Tibial nerve (tissue), 4 donors: Measurements from ENCODE around the gene KIF1B. TPM values are rescaled to one million over a fixed set of nuclear protein-coding genes. Genes with fewer than 3 reads are reported as not detected.

Experiments used
- DNase-seq, 2 donors: peaks; one replicate each; pipeline ENCODE4 v3.0.0-alpha.2; 2019; ENCODE audit warnings: low spot score in 2 of 2
- H3K27ac ChIP-seq, 4 donors: fragments of 200-600 bp; sonication (generic) in 3 of 4; one replicate each; pipeline ENCODE4 v1.5.1; 2017 to 2019; ENCODE audit warnings: mild to moderate bottlenecking in 1 of 4
- H3K27me3 ChIP-seq, 2 donors: fragments of 200-600 bp; sonication (generic) in 1 of 2; one replicate each; pipeline versions ENCODE4 v1.5.1 to v1.6.0; 2017 to 2019
- H3K36me3 ChIP-seq, 3 donors: fragments of 200-600 bp; sonication (generic); one replicate each; pipeline ENCODE4 v1.5.1; 2018 to 2019
- H3K4me1 ChIP-seq, 4 donors: fragments of 200-600 bp; sonication (generic) in 3 of 4; one replicate each; pipeline ENCODE4 v1.5.1; 2017 to 2019
- H3K4me3 ChIP-seq, 4 donors: fragments of 200-600 bp; sonication (generic) in 3 of 4; one replicate each; pipeline ENCODE4 v1.5.1; 2017 to 2019; ENCODE audit warnings: mild to moderate bottlenecking in 1 of 4, moderate library complexity in 1 of 4
- H3K9me3 ChIP-seq, 4 donors: fragments of 200-600 bp; sonication (generic) in 3 of 4; one replicate each; pipeline ENCODE4 v1.5.1; 2017 to 2019
- EP300 ChIP-seq, 2 donors: sonication (generic); formaldehyde crosslinking; IDR thresholded peaks; one replicate each; pipeline ENCODE4 v1.6.1; 2017; ENCODE audit warnings: antibody characterized with exemption in 2 of 2, mild to moderate bottlenecking in 1 of 2
- POLR2A ChIP-seq, 2 donors: fragments of 450-650 bp; IDR thresholded peaks; one replicate each; pipeline ENCODE4 v1.6.1; 2017; ENCODE audit warnings: antibody characterized with exemption in 2 of 2, mild to moderate bottlenecking in 2 of 2, moderate library complexity in 2 of 2
- WGBS, 2 donors: methylation state at CpG; one replicate each; pipeline ENCODE4 v1.1.5; 2018; 5-methylcytosine and 5-hydroxymethylcytosine counted together
- total RNA-seq, 4 donors: library from RNA; depleted of rRNA; stranded (reverse); fragments of >200 nt; gene quantifications; one replicate each; pipeline ENCODE4 v1.1.0, GENCODE V29; 2016
- TF ChIP-seq, protein P1 (sequence below), 5 experiments: fragments of 200-600 bp in 3 of 5; fragments of 450-650 bp in 2 of 5; sonication (generic) in 3 of 5; IDR thresholded peaks; one replicate each; pipeline ENCODE4 v1.5.1; 2016 to 2019; ENCODE audit warnings: antibody characterized with exemption in 5 of 5, mild to moderate bottlenecking in 3 of 5, moderate library complexity in 2 of 5

The KIF1B gene
- total RNA-seq, 4 donors from 2014 or later, result 50.6 to 76.2 (median 66.0) TPM

DNA sequence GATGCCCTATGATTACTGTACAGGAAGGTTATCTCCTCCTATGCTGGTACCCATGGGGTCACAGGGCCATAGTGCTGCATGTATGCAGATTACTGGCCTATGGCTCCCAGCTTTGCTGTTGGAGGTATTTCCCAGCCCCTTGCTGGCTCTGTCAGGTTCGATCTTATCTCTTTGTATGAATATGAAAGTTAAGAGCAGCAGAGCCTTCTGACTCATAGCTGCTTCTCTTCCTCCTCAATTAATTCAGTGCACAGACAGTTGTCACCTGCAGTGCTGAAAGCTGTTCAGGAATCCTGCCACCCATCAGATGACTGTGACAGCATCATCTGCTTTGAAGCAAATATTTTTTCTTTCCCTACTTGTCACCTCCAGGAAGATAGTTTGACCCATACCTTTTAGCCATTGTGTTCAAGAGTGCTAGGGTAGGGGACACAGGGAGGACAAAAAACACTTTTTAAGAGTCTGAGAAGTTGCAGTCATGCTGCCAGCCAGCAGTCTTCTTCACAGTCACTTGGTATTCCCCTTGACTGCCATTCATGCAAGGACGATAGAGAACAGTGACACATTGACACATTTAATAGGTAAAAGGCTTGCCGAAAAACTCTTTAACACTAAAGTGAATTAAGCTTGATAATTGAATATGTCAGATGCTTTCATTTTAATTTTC is 73.1 kb downstream of the KIF1B start:
- Histone ChIP-seq H3K4me3 (no peak overlapping the region), H3K9me3 (no peaks in the 10 kb centered on the region), H3K36me3 (peaks cover 0 to 84% (median 0%) of the 10 kb centered on the region in 3 donors), H3K27me3 (no peaks in the 10 kb centered on the region), H3K27ac (no peak overlapping the region), H3K4me1 (peaks cover 0 to 3% (median 0%) of the 10 kb centered on the region in 4 donors)
- TF ChIP-seq EP300 (IDR thresholded peaks at IDR 0.05), result no peak
- DNase-seq, result no peak
- 91 to 95% methylated on average over 3 of the region's 3 CpGs for WGBS, 2 donors

DNA sequence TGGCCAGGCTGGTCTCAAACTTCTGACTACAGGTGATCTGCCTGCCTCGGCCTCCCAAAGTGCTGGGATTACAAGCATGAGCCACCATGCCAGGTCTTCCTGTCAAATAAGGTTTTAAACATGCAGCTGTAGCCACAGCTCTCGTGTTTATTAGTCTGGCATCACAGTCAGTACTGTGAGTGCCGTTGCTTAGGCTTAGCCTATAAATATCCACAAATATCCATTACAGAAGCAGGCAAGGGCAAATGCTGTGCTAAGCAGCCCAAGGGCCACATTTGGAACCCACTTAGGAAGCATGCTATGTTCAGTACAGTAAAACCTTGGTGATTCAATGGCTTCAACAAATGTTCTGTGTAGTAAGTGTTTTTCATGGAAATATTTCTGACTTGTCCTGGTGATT is 75.9 kb downstream of the KIF1B start:
- Histone ChIP-seq H3K27ac (no peak overlapping the region), H3K36me3 (peaks cover 0 to 85% (median 0%) of the 10 kb centered on the region in 3 donors), H3K27me3 (no peaks in the 10 kb centered on the region), H3K4me1 (no peaks in the 10 kb centered on the region), H3K4me3 (no peak overlapping the region), H3K9me3 (no peaks in the 10 kb centered on the region)
- TF ChIP-seq, protein P1, sequence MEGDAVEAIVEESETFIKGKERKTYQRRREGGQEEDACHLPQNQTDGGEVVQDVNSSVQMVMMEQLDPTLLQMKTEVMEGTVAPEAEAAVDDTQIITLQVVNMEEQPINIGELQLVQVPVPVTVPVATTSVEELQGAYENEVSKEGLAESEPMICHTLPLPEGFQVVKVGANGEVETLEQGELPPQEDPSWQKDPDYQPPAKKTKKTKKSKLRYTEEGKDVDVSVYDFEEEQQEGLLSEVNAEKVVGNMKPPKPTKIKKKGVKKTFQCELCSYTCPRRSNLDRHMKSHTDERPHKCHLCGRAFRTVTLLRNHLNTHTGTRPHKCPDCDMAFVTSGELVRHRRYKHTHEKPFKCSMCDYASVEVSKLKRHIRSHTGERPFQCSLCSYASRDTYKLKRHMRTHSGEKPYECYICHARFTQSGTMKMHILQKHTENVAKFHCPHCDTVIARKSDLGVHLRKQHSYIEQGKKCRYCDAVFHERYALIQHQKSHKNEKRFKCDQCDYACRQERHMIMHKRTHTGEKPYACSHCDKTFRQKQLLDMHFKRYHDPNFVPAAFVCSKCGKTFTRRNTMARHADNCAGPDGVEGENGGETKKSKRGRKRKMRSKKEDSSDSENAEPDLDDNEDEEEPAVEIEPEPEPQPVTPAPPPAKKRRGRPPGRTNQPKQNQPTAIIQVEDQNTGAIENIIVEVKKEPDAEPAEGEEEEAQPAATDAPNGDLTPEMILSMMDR (IDR thresholded peaks at IDR 0.05), result no peak
- TF ChIP-seq EP300 (IDR thresholded peaks at IDR 0.05), result no peak
- no peak for TF ChIP-seq POLR2A (IDR thresholded peaks at IDR 0.05)
- no peak for DNase-seq
- WGBS, 2 donors, result 56 to 70% methylated on average over 3 of the region's 3 CpGs

DNA sequence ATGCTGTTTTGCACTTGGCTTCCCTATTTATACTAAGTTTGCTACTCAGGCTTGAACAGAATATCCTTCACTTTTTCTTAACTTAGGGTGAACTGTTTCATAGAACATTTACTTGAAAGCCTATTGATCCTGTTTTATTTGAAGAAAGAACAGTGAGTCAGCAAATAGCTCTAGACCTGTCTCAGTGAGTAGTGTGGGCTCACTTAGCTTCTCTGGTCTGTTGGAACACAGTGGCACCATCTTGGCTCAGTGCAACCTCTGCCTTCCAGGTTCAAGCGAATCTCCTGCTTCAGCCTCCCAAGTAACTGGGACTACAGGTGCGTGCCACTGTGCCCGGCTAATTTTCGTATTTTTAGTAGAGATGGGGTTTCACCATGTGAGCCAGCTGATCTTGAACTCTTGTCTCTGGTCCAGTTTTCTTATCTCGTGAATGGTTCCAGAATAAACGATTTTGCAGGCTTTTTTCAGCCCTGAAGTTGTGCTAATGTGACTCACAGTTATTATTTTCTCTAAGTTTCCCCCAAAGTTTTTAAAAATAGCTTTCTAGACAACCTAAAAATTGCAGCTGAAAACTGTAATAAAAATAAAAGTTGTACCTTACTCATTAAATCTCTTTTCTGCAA is 76.8 kb downstream of the KIF1B start:
- Histone ChIP-seq H3K4me3 (no peak overlapping the region), H3K27me3 (no peaks in the 10 kb centered on the region), H3K36me3 (peaks cover 0 to 87% (median 0%) of the 10 kb centered on the region in 3 donors), H3K4me1 (no peaks in the 10 kb centered on the region), H3K27ac (no peak overlapping the region), H3K9me3 (no peaks in the 10 kb centered on the region)
- DNase-seq, result no peak
- WGBS, 2 donors, result 82 to 86% methylated on average over 6 of the region's 6 CpGs
- TF ChIP-seq, protein P1 (IDR thresholded peaks at IDR 0.05), result no peak
- TF ChIP-seq POLR2A (IDR thresholded peaks at IDR 0.05), result no peak
- TF ChIP-seq EP300 (IDR thresholded peaks at IDR 0.05), result no peak

DNA sequence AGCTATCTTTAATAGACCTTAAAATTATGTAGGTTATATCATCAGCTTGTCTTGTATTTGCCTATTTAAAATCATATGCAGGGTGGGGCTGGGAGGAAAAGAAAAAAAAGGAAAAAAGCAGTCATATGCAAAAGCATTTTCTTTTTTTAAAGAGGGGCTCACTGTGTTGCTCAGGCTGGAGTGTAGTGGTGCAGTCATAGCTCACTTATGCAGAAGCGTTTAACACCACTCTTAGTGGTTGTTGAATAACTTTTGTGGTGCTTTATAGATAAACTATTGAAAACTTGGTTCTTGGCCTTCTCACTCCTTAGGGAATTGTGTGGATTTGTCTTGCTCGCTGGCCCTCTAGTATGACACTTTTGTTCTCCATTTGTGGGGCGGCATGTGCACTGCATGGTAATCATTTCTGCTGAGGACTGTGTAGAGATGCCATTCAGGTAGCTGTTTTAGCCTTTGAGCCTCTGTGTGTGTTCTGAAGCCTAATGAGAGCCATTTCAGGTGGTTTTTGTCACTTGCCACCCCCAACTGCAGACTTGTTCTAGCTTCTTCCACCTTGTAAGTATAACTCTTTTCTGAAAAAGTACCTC is 77.8 kb downstream of the KIF1B start:
- H3K4me3 ChIP-seq, result no peak overlapping the region
- no peaks in the 10 kb centered on the region for H3K27me3 ChIP-seq
- no peak for DNase-seq
- peaks cover 0 to 83% (median 0%) of the 10 kb centered on the region in 3 donors for H3K36me3 ChIP-seq
- no peaks in the 10 kb centered on the region for H3K4me1 ChIP-seq
- H3K9me3 ChIP-seq, result no peaks in the 10 kb centered on the region
- WGBS, 2 donors, result 81 to 95% methylated on average over 3 of the region's 3 CpGs
- no peak for TF ChIP-seq EP300 (IDR thresholded peaks at IDR 0.05)
- no peak overlapping the region for H3K27ac ChIP-seq

DNA sequence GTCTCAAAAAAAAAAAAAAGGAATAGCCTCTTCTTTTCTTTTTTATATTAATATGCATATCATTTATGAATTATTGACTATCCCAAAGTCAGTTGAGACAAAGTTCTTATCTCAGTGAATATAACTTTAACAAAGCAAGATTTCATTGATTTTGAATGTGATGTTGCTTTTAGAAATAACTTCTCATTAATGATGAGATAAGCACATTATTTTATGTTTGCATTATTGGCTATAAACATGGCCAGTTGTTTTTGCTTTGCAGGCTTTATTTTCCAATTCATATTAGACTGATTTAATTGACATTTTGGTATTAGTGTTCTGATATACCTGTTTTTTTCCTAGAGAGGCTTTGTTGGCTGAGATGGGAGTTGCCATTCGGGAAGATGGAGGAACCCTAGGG is 81.3 kb downstream of the KIF1B start:
- Histone ChIP-seq H3K4me3 (no peak overlapping the region), H3K27me3 (no peaks in the 10 kb centered on the region), H3K9me3 (no peaks in the 10 kb centered on the region), H3K4me1 (peaks cover 0 to 18% (median 0%) of the 10 kb centered on the region in 4 donors), H3K27ac (no peak overlapping the region), H3K36me3 (peaks cover 0 to 74% (median 0%) of the 10 kb centered on the region in 3 donors)
- DNase-seq, result no peak
- TF ChIP-seq, protein P1 (IDR thresholded peaks at IDR 0.05), result no peak
- no peak for TF ChIP-seq EP300 (IDR thresholded peaks at IDR 0.05)
- no peak for TF ChIP-seq POLR2A (IDR thresholded peaks at IDR 0.05)
- 79 to 97% methylated on average over 1 of the region's 1 CpG for WGBS, 2 donors

GRCh38 chr1:10292188-10292587 is 81.8 kb downstream of the KIF1B start:
- H3K27ac ChIP-seq, result no peak overlapping the region
- H3K9me3 ChIP-seq, result no peaks in the 10 kb centered on the region
- H3K36me3 ChIP-seq, result peaks cover 0 to 74% (median 0%) of the 10 kb centered on the region in 3 donors
- DNase-seq, result no peak
- WGBS, 2 donors, result 63 to 69% methylated on average over 2 of the region's 2 CpGs
- TF ChIP-seq POLR2A (IDR thresholded peaks at IDR 0.05), result no peak
- TF ChIP-seq, protein P1 (IDR thresholded peaks at IDR 0.05), result no peak
- no peak for TF ChIP-seq EP300 (IDR thresholded peaks at IDR 0.05)
- no peaks in the 10 kb centered on the region for H3K27me3 ChIP-seq
- no peak overlapping the region for H3K4me3 ChIP-seq
- H3K4me1 ChIP-seq, result peaks cover 0 to 21% (median 0%) of the 10 kb centered on the region in 4 donors
